Stimulated activated CD4-positive, alpha-beta T cell treated with anti-CD3 and anti-CD28 coated beads, Interleukin-2, amount 100 ng/mL, for 24 hours (primary cell): Measurements from ENCODE around the gene RAB3B.
"Not testable (repeated sequence)": the region's sequence is repeated elsewhere in the genome, so short reads cannot be mapped to it uniquely, and the experiment has no call there.

Experiments
- DNase-seq, 2 donors: peaks; one replicate each; pipeline ENCODE4 v3.0.0-alpha.2; 2020

RAB3B gene

DNA sequence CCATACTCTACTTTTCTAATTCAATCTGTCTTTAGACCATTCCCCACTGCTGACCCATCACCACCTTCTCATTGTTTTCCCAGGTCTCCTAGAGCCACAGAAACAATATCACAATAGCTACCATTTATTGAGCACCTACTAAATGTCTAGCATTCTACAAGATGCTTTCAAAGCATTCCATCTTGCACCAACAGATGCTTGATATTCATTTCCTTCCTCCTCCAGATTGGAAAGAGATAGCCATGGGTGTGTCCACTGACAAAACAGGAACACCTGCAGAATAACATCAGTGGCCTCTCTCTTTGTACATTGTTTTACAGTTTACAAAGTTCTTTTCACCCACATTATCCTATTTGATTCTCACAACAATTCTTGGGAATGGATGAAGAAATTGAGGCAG lies 2.2 kb downstream of the RAB3B start:
- DNase-seq, result no peak

DNA sequence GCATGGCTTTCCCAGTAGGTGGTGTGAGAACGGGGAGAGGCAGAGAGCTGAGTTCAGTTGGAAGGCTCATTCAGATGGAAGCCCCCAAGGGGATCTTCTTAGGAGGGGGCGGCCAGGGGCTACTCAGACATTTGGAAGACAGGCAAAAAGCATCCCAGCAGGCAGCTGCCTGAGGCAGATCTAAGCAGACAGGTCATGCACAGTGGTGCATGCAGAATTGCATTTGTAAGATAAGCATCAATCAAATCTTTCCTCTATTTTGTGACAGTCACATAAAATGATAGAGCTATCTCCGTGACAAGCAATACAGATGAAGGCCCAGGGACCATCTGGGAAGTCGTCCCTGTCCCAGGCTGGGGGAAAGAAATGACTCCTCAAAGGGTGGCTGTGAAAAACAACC lies 3.8 kb downstream of the RAB3B start:
- no peak for DNase-seq

DNA sequence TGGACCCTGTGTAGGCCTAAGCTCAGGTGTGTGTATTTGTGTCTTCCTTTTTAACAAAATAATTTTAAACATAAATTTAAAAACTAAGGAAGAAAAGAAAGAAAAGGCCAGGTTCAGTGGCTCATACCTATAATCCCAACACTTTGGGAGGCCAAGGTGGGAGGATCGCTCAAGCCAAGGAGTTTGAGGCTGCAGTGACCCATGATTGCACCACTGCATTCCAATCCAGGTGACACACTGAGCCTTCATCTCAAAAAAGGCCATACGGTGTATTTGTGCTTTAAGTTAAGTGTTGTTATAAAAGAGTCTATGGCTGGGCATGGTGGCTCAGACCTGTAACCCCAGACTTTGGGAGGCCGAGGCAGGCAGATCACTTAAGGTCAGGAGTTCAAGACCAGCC lies 8.3 kb downstream of the RAB3B start:
- no peak for DNase-seq

- DNase-seq, result no peak
Observed at GRCh38 chr1:51981555-51981954, 8.9 kb downstream of the RAB3B start.

DNA sequence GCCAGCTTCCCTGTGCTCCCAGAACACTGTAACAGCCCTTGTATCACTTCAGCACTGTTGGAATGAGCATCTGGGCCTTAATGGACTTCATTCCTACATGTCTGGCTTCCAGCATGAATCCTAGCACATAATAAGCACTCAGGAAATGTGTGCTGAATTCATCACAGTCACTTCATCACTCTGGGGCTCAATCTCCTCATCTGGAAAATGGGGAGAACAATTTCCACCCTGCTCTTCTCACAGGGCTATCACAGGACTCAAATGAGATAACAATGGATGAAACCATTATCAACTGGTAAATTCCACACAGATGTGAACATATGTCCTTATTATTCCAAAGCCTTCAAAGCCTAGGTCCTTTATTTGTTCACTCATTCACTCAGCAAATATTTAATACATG lies 12.4 kb downstream of the RAB3B start:
- no peak for DNase-seq

GRCh38 chr1:51976846-51977602 lies 13.5 kb downstream of the RAB3B start:
- no peak for DNase-seq

GRCh38 chr1:51973587-51974474 lies 16.7 kb downstream of the RAB3B start:
- no peak for DNase-seq

GRCh38 chr1:51969038-51969705 lies 21.3 kb downstream of the RAB3B start:
- DNase-seq, result no peak

DNA sequence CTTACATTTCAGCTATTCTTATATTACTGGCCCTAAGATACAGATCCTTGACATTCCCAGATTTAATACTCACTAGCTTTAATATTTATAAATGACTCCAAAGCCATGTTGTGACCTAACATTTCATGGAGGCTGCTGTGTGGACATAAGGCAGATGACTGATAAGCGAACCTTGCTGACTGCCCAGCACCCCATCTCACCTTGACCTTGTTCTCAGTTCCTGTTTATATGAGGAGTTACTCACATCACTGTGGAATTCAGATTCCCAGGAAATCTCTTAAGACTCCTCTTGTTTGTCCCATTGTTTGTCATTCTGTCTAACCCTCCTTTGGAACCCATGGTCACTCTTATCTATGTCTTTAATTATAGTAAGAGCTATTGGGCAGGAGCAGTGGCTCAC lies 21.9 kb downstream of the RAB3B start:
- DNase-seq, result no peak

DNA sequence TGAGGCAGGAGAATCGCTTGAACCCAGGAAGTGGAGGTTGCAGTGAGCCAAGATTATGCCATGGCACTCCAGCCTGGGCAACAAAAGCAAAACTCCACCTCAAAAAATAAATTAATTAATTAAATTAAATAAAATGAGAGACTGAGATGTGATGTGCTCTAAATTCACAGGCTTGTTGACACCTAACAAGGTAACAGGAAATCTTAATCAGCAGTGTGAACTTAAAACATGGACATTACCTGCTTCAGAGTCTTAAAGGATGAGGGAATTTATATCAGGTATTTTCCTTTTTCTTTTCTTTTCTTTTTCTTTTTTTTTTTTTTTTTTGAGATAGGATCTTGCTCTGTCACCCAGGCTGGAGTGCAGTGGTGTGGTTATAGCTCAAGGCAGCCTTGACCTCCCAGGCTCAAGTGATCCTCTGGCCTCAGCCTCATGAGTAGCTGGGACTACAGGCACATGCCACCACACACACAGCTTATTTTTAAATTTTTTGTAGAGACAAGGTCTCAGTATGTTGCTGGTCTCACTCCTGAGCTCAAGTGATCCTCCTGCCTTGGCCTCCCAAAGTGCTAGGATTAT lies 23.2 kb downstream of the RAB3B start:
- not testable (repeated sequence) for DNase-seq

DNA sequence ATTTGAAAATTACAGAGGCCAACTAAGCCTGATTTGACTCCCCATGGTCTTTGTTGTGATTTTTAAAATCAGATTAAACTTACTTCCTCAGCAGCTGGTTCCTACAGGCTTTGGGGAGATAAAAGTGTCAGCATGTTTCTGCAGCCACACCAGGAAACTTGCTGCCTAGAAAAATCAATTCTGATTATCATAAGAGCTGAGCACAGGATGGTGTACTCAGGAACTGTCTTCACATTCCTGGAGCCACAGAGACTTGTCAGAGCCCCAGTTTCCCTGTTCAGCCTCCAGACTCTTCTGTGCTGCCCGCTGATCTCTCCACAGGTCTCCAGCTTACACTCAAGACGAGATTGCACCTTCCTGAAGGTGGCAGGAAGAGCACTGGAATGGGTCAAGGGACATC lies 23.9 kb downstream of the RAB3B start:
- no peak for DNase-seq

GRCh38 chr1:51964309-51964696 lies 26.2 kb downstream of the RAB3B start:
- no peak for DNase-seq

- no peak for DNase-seq
Observed at GRCh38 chr1:51963592-51964308, 26.8 kb downstream of the RAB3B start.

DNA sequence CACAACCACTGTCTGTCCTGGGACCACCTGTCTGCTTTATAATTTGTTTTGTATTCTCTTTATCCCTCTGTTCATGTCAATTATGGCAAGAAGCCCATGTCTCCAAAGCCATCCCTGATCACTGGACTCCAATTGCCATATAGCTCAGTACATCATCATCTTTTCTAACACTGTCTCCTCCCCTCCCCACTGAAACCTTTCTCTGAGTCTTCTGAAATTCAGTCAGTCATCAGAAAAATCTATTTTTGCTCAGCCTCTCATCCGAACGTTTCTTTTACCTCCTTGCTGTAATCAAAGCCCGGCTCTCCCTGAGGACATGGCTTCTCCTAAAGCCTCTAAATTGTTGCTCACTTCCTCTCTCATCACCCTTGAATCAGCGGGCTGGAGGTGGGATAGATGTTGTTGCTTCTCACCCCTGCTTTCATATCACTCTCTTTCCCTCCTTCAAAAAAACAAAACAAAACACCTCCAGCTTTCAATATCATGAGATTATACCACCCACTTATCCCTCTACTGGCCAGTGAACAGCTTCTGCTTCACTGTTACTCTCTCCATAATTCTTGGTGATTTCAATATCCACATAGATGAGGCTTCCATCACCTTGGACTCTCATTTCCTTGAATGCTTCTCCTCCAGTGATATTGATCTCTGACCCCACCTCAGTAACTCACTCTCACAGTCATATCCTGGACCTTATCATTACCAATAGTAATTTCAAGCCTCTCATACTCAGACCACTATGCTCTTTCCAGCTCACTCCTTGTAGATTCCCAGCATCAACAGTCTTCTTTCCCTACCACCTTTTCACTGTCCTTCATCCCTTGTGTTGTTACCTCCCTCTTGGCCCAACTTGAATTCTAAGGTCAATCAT lies 27.8 kb downstream of the RAB3B start:
- no peak for DNase-seq

GRCh38 chr1:51961954-51962353 lies 28.5 kb downstream of the RAB3B start:
- no peak for DNase-seq

GRCh38 chr1:51961231-51961630 lies 29.3 kb downstream of the RAB3B start:
- DNase-seq, result no peak

DNA sequence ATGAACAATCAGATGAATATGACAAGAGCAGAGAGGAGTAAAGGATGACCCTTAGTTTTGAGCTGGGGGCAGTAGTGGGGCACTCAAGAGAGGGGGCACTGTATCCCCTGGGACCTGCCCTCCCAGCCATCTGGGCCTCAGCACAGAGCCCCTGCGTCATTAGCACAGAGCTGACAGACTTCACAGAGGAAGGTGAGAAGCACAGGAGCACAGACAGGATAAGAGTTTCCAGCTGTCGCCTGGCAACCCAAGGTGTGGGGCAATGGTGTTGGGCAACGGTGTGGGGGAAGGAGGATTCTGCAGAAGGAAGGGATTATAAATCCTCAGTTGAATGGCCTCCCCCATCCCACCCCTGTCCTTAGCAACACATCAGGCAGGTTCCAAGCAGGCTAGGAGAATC lies 30.2 kb downstream of the RAB3B start:
- no peak for DNase-seq

DNA sequence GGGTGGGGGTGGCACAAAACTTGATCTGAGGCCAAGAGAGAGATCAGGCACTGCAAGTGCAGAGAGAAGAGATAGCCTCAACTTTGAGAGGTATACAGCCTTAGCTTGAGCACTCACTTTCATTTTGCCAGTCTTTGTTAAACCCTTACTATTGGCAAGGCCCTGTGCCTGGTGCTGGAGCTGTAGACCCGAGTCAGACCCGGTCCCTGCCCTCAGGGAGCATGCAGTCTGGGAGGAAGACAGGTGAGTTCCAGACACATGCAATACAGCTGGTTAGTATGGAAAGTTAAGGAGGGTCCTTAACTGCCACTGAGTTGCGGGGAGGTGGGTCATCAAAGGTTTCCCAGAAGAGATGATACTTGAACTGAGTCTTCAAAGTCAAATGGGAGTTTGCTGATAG lies 31.7 kb downstream of the RAB3B start:
- no peak for DNase-seq

GRCh38 chr1:51957618-51958017 lies 32.9 kb downstream of the RAB3B start:
- DNase-seq, result no peak

DNA sequence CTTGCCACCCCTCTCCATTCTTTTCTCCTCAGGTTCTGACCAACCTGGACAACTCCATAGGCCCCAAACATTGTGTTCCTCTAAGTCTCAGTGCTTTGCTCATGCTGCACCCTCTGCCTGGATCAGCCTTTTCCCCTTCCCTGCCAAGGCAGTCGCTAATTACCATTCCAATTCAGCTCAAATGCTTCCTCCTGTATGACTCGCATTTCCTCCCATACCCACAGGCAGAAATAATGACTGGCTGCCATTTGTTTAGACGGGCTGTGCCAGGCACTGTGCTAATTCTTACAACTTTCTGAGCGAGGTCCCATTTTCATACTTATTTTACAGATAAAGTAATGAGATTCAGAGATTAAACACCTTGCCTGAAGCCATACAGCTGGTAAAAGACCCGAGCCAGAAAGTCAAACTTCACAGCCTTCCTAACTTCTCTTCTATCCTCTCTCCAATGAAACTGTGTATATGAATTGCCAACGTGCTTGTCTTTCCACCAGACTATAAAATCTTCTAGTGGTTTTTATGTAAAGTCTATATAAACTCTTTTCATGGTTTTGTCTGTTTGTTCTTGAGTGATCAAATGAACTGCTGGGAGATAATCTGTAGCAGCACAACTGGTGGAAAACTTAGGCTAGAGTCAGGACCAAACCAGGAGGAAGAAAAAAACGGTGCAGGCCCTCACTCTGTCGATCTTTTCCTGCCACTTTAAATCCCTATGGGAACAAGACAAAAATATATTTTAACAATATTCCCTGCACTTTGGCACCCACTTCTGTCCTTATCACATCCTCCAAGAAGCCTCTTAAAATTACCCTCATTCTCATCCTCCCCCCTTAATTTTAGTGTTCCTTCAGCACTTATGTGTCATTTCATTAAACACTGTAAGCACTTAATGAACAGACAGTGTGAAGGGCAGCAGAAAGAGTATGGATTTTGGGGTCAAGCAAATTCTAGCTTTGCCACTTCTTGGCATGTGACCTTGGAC lies 33.7 kb downstream of the RAB3B start:
- no peak for DNase-seq
